Subcutaneous abdominal adipose tissue (tissue), 5 donors: Measurements from ENCODE around the gene ABHD12.

Experiments used
- H3K27ac ChIP-seq: one replicate; pipeline ENCODE4 v1.7.0; 2013; ENCODE audit warnings: low read depth, mild to moderate bottlenecking, inconsistent platforms, low read length, moderate library complexity
- H3K27me3 ChIP-seq, 5 donors: one replicate each; pipeline ENCODE4 v1.7.0; 2013; ENCODE audit warnings: low read length in 5 of 5, inconsistent platforms in 1 of 5; ENCODE audit not compliant: control insufficient read depth in 5 of 5, insufficient read depth in 4 of 5
- H3K36me3 ChIP-seq, 5 donors: one replicate each; pipeline ENCODE4 v1.7.0; 2013; ENCODE audit warnings: low read length in 5 of 5; ENCODE audit not compliant: control insufficient read depth in 5 of 5, insufficient read depth in 5 of 5
- H3K4me1 ChIP-seq, 5 donors: one replicate each; pipeline ENCODE4 v1.7.0; 2013; ENCODE audit warnings: low read length in 5 of 5, mild to moderate bottlenecking in 3 of 5, moderate library complexity in 1 of 5; ENCODE audit not compliant: control insufficient read depth in 5 of 5, insufficient read depth in 5 of 5
- H3K4me3 ChIP-seq, 5 donors: one replicate each; pipeline ENCODE4 v1.7.0; 2013; ENCODE audit warnings: low read length in 5 of 5, low read depth in 1 of 5
- H3K9ac ChIP-seq, 5 donors: one replicate each; pipeline ENCODE4 v1.7.0; 2013; ENCODE audit warnings: low read length in 5 of 5, mild to moderate bottlenecking in 4 of 5, moderate library complexity in 3 of 5
- H3K9me3 ChIP-seq, 5 donors: one replicate each; pipeline ENCODE4 v1.7.0; 2013; ENCODE audit warnings: low read length in 5 of 5; ENCODE audit not compliant: control insufficient read depth in 5 of 5
- donor health status: healthy.
- donor health status: healthy.
- donor health status: healthy.
- donor health status: healthy.
- donor health status: healthy.

The ABHD12 gene

DNA sequence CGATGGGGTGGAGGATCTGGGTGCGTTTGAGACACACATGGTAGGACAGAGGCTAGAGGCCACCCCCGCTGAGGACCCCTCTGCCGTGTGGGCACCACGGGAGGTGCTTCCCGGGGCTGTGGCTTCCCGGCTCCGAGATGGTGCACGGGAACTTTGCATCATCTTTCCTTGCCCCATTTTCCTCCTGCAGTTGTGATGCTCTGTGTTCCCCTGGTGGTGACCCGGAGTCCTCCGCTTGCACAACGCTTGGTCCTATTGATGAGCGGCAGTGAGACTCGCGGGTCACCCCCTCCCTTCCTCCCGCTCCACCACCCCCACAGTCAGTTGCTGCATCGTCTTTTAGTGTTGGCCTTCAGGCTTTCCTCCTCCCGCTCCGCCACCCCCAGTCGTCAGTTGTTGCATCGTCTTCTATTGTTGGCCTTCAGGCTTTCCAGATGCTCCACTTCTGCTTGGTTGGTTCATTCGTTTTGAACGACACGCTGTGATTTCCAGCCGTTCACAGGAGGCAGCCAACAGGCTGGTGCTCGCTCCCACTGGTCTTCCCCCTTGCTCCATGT is 105.5 kb downstream of the ABHD12 start:
- Histone ChIP-seq H3K27me3 (no peaks in the 10 kb centered on the region), H3K9me3 (no peaks in the 10 kb centered on the region), H3K4me3 (no peak overlapping the region), H3K36me3 (peaks cover 0 to 100% (median 95%) of the 10 kb centered on the region in 5 donors), H3K9ac (no peak overlapping the region), H3K27ac (no peak overlapping the region), H3K4me1 (peaks cover 0 to 8% (median 2%) of the 10 kb centered on the region in 5 donors)

DNA sequence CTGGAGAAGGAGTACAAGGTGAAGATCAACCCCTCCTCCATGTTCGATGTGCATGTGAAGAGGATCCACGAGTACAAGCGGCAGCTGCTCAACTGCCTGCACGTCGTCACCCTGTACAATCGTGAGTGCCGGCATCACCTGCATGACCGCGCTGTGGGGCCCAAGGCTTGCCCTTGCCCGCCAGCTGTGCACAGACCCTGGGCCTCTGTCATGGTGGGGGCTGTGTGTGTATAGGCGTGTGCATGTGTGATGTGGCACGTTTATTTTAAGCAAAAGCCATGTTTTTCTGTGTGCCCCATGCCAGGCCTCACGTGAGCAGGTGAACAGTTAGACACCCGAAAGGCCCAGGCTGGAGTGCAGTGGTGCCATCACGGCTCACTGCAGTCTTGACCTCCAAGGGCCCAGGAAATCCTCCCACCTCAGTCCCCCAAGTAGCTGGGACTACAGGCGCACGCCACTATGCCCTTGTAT is 106.5 kb downstream of the ABHD12 start:
- H3K27me3 ChIP-seq = no peaks in the 10 kb centered on the region
- H3K4me3 ChIP-seq = no peak overlapping the region
- H3K9ac ChIP-seq = no peak overlapping the region
- no peak overlapping the region for H3K27ac ChIP-seq
- H3K4me1 ChIP-seq = peaks cover 0 to 8% (median 0%) of the 10 kb centered on the region in 5 donors
- no peaks in the 10 kb centered on the region for H3K9me3 ChIP-seq
- peaks cover 0 to 100% (median 96%) of the 10 kb centered on the region in 5 donors for H3K36me3 ChIP-seq

DNA sequence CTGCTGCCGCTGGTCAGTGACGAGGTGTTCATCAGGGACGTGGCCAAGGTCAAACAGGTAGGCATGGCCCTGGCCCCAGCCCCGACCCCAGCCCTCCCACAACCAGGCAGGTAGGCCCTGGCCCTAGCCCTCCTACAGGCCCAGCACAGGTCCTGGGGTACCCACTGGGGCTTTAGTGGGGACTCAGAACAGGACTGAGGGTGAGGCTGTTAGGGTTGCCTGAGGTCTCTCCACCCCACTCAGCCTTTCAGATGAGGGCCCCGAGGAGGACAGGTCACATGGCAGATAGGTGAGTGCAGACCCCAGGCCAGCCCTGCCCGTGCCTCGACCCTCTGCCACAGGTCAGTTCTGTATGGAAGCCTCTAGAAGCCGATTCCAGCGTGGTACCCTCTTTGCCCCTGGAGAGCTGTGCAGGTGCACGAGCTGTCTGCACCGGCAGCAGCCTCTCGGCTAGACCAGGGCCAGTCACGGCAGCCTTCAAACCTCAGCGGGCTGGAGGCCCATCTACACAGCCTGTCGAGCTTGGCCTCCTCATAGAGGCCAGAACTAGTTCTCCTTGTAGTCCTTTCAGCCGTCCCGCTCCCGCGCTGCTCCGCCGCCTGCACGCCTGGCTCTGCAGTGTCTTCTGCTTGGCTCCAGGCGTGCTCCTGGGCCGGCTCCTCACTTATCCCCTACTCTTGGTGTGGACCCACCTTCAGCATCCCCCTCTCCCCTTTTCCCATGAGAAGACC is 107.2 kb downstream of the ABHD12 start:
- Histone ChIP-seq H3K4me3 (no peak overlapping the region), H3K9ac (no peak overlapping the region), H3K27me3 (no peaks in the 10 kb centered on the region), H3K4me1 (peaks cover 0 to 8% (median 0%) of the 10 kb centered on the region in 5 donors), H3K36me3 (peaks cover 0 to 100% (median 98%) of the 10 kb centered on the region in 5 donors), H3K9me3 (no peaks in the 10 kb centered on the region), H3K27ac (no peak overlapping the region)

DNA sequence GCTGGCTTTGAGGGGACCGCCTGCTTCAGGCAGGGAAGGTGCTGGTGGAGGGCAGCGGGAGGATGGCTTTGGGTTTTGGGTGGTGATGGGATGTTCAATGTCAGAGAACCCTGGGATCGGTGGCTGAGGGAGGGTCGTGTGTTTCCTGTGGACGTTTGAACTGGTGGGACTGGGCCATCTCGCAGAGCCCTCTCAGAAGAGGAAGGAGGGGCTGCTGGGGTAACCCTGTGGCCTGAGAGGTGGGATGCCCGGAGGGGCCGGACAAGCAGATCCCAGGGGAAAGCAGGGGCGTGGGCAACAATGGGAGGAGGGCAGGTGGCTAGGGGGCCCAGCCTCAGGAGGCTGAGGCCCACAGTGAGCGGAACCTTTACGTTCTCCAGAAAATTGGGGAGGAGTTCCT is 107.8 kb downstream of the ABHD12 start:
- Histone ChIP-seq H3K9me3 (no peaks in the 10 kb centered on the region), H3K36me3 (peaks cover 0 to 100% (median 98%) of the 10 kb centered on the region in 5 donors), H3K4me1 (peaks cover 0 to 8% (median 0%) of the 10 kb centered on the region in 5 donors), H3K27ac (no peak overlapping the region), H3K4me3 (no peak overlapping the region), H3K9ac (no peak overlapping the region), H3K27me3 (no peaks in the 10 kb centered on the region)

DNA sequence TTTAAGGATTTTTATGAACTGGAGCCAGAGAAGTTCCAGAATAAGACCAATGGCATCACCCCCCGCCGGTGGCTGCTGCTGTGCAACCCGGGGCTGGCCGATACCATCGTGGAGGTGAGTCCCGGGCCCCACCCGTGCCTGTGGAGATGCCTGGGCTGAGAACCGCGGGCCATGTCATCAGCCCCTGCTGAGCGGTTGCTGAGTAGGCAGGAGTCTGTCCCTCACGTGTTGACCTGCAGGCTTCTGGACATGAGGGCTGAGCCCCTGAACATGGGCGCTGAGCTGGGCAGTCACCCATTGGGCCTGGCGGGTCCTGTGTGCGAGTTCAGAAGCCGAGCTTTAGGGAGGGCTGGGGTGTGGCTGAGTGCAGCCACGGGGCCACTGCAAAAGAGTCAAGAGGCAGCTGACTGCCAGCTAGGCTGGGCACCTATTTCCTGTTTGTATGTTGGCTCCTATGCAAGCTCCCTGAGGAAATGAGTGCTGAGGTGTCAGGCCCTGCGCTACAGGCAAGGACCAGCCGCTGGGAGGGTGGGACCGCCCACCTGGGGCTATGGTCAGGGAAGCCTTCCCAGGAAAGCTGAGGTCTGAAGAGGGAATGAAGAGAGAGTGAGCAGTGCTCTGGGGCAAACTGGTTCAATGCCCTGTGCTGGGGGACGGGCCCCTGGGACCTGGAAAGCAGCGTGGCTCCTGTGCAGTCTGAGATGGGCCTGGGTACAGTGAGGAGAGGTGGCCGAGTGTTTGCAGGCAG is 108.4 kb downstream of the ABHD12 start:
- Histone ChIP-seq H3K9me3 (no peaks in the 10 kb centered on the region), H3K27me3 (no peaks in the 10 kb centered on the region), H3K27ac (no peak overlapping the region), H3K4me1 (peaks cover 0 to 8% (median 0%) of the 10 kb centered on the region in 5 donors), H3K4me3 (no peak overlapping the region), H3K9ac (no peak overlapping the region), H3K36me3 (peaks cover 0 to 100% (median 98%) of the 10 kb centered on the region in 5 donors)

DNA sequence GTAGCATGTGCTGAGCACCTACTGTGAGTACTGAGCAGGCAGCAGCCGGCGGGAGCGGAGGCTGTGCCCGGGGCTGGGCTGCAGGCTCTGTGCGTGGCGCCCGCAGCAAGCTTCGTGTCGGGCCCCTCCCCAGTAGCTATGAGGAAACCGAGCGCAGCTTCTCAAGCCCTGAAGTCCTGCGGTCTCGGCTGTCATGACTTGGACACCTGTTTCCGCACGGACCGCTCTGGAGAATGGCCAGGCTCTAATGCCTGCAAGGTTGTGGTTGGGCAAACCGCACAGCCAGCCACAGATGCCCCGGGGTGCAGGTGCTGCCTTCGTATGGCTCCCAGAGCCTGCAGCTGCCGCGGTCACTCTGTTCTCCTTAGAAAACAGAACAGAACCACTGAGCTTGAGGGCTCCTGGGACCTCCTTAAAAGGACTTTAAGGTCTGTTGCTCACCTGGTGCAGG is 109.1 kb downstream of the ABHD12 start:
- H3K4me1 ChIP-seq = peaks cover 0 to 8% (median 0%) of the 10 kb centered on the region in 5 donors
- no peak overlapping the region for H3K27ac ChIP-seq
- H3K4me3 ChIP-seq = no peak overlapping the region
- H3K36me3 ChIP-seq = peaks cover 0 to 100% (median 98%) of the 10 kb centered on the region in 5 donors
- no peaks in the 10 kb centered on the region for H3K9me3 ChIP-seq
- H3K27me3 ChIP-seq = no peaks in the 10 kb centered on the region
- H3K9ac ChIP-seq = no peak overlapping the region

DNA sequence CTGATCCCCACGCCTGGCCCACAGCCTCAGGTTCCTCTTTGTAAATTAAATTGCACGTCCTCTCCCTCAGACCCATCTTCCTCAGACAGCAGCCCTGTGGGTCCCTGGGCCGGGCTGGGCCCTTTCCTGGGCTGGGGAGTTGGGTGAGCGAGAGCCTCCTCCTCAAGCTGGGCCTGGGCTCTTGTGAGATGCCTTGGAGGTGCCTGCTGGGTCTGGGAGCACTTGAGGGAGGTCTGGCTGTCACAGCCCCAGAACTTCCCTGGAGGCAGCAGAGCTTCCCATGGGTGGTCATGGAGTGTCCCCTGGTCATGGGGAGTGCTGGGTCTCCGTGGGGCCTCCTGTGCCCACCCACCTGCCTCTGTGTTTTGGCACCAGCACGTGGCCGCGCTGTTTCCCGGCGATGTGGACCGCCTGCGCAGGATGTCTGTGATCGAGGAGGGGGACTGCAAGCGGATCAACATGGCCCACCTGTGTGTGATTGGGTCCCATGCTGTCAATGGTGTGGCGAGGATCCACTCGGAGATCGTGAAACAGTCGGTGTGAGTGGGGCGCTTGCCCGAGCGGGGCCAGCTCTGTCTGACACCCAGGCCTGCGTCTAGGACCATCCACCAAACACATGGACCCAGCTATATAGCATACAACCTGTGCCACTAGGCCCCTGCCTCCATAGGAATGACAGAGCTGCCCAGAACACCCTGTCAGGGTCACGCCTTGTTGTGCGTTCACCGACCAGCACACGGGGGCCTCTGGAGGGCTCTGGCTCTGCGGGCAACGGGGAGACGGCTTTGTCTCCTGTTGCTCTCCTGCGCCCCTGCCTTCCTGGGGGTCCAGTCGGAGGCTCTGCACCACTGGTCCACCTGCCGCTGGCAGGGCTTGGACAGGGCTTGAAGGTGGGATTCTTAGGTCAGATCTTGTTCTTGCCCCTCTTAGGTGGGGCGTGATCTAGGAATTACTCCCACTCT is 109.8 kb downstream of the ABHD12 start:
- Histone ChIP-seq H3K27ac (no peak overlapping the region), H3K36me3 (peaks cover 0 to 99% (median 97%) of the 10 kb centered on the region in 5 donors), H3K9ac (no peak overlapping the region), H3K9me3 (no peaks in the 10 kb centered on the region), H3K4me1 (peaks cover 0 to 3% (median 0%) of the 10 kb centered on the region in 5 donors), H3K4me3 (no peak overlapping the region), H3K27me3 (no peaks in the 10 kb centered on the region)

DNA sequence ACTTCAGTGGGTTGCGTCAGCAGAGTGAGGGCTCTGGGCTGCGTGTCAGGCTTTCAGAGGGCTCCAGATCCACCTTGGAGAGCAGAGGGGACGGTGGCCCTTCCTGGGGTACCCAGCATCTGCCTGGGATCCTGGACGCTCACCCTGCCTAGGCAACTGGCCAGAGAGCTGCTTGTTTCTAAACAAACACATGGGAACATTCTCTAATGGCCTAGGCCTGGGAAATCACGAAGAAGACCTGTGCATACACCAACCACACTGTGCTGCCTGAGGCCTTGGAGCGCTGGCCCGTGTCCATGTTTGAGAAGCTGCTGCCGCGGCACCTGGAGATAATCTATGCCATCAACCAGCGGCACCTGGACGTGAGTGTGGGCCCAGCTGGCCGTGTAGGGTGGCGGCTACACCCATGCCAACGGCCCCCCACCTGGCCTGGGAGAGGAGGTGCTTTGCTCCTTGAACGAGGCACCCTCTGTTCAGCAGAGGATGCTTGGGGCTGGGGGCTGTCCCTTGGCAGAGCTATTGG is 110.5 kb downstream of the ABHD12 start:
- no peak overlapping the region for H3K27ac ChIP-seq
- no peak overlapping the region for H3K9ac ChIP-seq
- peaks cover 0 to 99% (median 97%) of the 10 kb centered on the region in 5 donors for H3K36me3 ChIP-seq
- no peaks in the 10 kb centered on the region for H3K27me3 ChIP-seq
- no peaks in the 10 kb centered on the region for H3K9me3 ChIP-seq
- no peak overlapping the region for H3K4me3 ChIP-seq
- no peaks in the 10 kb centered on the region for H3K4me1 ChIP-seq

DNA sequence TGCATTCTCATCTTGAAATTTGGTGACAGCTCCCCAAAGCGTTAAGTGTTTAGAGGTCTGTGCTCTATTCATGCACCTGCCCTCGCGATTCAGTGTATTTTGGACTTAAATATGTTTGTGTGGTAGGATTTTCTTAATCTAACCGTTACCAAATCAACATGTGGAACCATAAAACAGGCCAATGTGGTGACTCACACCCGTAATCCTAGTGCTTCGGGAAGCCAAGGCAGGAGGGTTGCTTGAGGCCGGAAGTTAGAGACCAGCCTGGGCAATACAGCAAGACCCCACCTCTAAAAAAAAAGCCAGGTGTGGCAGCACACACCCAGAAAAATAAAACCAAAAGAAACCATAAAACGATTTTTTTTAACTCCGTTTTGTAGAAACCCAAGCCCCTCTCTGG is 111.2 kb downstream of the ABHD12 start:
- Histone ChIP-seq H3K4me3 (no peak overlapping the region), H3K9ac (no peak overlapping the region), H3K9me3 (no peaks in the 10 kb centered on the region), H3K27ac (no peak overlapping the region), H3K4me1 (peaks cover 0 to 2% (median 2%) of the 10 kb centered on the region in 5 donors), H3K36me3 (peaks cover 0 to 99% (median 97%) of the 10 kb centered on the region in 5 donors), H3K27me3 (no peaks in the 10 kb centered on the region)
